GM18505 (cell line): ENCODE data around the gene PAM16.

Experiments used
- ATAC-seq: cut with Tn5 transposase; IDR thresholded peaks from one replicate; pipeline ENCODE4 v1.9.1; 2021; ENCODE audit not compliant: unreplicated experiment
- POLR2A ChIP-seq: IDR thresholded peaks from 4 replicates; pipeline ENCODE4 v1.6.1; 2011; ENCODE audit warnings: borderline replicate concordance; ENCODE audit not compliant: insufficient read depth, insufficient read length; ENCODE audit errors: extremely low read depth

Gene PAM16

DNA sequence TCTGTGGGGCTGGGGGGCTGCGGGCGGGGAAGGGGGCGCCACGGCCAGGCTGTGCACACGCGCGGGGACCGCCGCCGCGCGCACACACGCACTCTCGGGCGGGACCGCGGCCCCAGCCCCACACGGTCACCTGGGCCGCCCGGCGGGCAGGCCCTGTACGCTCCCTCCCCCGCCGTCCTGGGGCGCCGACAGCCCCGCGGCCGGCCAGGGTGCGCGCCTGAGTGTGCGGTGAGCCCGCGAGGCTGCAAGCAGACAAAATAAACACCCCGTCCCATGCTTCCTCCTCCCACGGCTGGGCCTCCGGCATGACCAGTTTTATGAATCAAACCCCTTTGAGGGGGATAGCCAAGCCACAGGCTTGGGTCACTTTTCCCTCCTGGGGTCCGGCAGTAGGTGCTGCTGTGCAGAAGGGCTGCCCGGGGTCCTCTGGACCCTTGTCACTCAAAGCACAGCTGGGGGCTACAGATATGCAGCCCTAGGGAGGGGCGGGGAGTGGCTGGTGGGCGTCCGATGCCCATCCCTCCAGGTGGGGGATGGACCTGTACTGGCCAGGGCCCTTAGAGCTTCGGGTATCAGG, 21.0 kb upstream of the PAM16 start:
- ATAC-seq = no peak
- no peak for TF ChIP-seq POLR2A

- TF ChIP-seq POLR2A = peak; percentile 52
- ATAC-seq = no peak
Measured at GRCh38 chr16:4371357-4372000, 20.4 kb upstream of the PAM16 start, which contains the start of gene VASN. Gene VASN, plus strand, starts transcription at chr16:4371848. Its CDS starts 9,030 bp downstream, at chr16:4380878.

- ATAC-seq = no peak
- no peak for TF ChIP-seq POLR2A
Measured at GRCh38 chr16:4370570-4371356, 19.6 kb upstream of the PAM16 start.

DNA sequence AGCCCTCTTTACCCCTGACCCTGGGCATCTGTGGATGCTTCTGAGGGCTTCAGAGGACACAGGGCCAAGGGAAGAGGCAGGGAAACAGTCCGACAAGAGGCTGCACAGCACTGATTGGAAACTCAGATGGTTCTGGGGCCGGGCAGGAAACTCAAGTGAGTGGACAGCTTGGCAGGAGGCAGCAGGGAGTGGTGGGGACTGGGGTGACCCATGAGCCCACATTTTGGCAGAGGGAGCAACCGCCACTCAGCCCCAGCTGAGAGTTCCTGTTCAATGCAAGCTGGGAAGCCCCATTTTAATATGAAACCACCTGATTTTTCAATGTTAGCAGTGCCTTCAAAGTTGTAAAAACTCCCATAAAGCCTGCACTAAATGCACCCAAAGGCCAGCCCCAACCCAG, 19.0 kb upstream of the PAM16 start:
- TF ChIP-seq POLR2A = no peak
- ATAC-seq = no peak

DNA sequence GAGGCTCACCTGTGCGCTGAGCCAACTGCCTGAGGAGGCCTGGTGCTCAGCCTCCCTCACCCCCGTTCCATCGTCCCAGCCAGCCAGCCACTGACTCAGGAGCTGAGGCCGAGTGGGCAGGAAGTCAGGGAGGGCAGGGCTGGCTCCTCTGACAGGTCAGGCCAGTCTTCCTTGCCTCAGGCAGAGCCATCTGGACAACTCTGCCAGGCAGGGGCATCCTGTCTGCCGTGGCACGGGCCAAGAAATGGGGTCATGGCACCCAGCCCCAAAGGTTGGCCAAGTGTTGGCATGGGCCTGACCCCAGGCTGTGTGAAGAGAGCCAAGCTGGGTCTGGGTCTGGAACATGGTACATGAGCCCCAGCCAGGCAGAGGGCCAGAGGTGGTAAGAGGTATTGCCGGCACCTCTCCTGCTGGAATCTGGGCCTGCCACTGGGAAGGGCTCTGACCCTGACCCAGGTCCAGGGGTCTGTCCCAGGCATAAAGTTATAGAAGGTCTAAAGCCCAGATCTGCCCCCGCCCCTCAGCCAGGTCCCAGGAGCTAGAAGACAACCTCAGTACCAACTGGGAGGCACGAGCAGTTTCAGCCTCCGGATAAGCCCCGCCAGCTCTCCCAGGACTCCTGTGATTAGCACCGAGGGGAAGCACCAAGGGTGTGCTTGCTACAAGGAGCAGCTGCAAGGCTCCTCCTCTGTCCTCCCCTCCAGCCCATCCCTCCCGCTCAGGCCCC, 18.0 kb upstream of the PAM16 start:
- ATAC-seq = no peak
- TF ChIP-seq POLR2A = no peak

GRCh38 chr16:4367393-4367856, 16.3 kb upstream of the PAM16 start:
- no peak for TF ChIP-seq POLR2A
- no peak for ATAC-seq

- TF ChIP-seq POLR2A = no peak
- no peak for ATAC-seq
Measured at GRCh38 chr16:4366016-4366415, 14.9 kb upstream of the PAM16 start.

- no peak for ATAC-seq
- TF ChIP-seq POLR2A = no peak
Measured at GRCh38 chr16:4365615-4366014, 14.5 kb upstream of the PAM16 start.

GRCh38 chr16:4365014-4365406, 13.9 kb upstream of the PAM16 start:
- no peak for TF ChIP-seq POLR2A
- ATAC-seq = no peak

DNA sequence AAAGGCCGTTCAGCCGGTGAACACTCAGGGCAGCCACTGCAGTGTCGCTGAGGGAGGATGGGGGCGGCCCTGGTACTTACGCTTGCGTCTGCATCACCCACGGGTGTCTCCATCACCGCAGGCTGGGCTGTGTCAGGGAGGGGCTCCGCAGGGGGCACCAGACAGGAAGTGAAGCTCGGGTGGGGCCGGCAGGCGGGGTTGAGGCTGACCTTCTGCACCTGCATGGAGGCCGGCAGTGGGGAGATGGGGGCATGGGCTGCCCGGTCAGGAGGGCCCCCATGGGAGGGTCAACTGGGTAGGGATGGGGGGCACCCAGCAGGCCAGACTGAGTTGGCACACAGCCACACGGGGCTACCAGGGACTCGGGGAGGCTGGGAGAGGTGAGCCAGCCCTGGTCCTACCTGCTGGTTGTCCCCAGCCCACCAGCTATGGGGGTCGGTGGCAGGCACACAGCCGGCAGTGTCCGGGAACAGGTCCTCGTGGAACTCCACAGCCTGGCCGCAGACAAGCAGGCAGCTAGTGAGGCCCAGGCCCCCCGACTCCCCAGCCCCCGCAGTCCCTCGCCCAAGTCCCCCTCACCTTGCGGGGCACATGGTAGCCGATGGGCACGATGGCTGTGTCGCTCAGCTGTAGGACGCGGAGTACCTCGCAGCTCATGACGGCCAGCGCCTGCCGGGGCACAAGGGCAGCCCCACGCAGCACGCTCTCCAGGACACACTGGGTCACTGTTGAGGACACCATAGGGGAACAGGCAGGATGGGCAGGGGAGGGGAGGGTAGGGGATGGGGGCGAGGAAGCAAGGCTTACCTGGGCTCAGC, 13.3 kb upstream of the PAM16 start:
- no peak for ATAC-seq
- no peak for TF ChIP-seq POLR2A

- no peak for TF ChIP-seq POLR2A
- ATAC-seq = no peak
Measured at GRCh38 chr16:4362476-4363135, 11.5 kb upstream of the PAM16 start.

GRCh38 chr16:4361944-4362311, 10.8 kb upstream of the PAM16 start:
- no peak for TF ChIP-seq POLR2A
- ATAC-seq = no peak
